Measurements from ENCODE around the gene SIK2. TPM values are rescaled to one million over a fixed set of nuclear protein-coding genes. Genes with fewer than 3 reads are reported as not detected.

SIK2 gene
- total and polyA plus RNA-seq, 11 donors, result 4.1 to 45.8 (median 27.5) TPM

- DNase-seq (no peak), ATAC-seq (no peak)
- no peaks in the 10 kb centered on the region for H3K27me3 ChIP-seq
- 91 to 95% (median 94%) methylated on average over 1 of the region's 1 CpG for WGBS, 4 donors
- H3K36me3 ChIP-seq, result peaks cover 0 to 28% (median 20%) of the 10 kb centered on the region in 9 donors
- TF ChIP-seq POLR2A (IDR thresholded peaks at IDR 0.05), result no peak
- no peak for TF ChIP-seq CTCF (IDR thresholded peaks at IDR 0.05)
- H3K4me3 ChIP-seq, result no peak overlapping the region
- H3K4me1 ChIP-seq, result peaks cover 0 to 8% (median 4%) of the 10 kb centered on the region in 12 donors
- no peak overlapping the region for H3K27ac ChIP-seq
- intact Hi-C loops (cut with DNase I), result no loop called here
- no peaks in the 10 kb centered on the region for H3K9me3 ChIP-seq
These were observed 66.7 kb downstream of the SIK2 start for GRCh38 chr11:111668980-111669379.

- 67 to 100% (median 98%) methylated on average over 1 of the region's 1 CpG for WGBS, 4 donors
- TF ChIP-seq POLR2A (IDR thresholded peaks at IDR 0.05) (no peak), CTCF (IDR thresholded peaks at IDR 0.05) (no peak)
- H3K36me3 ChIP-seq, result peaks cover 0 to 45% (median 24%) of the 10 kb centered on the region in 9 donors
- ATAC-seq (no peak), DNase-seq (no peak)
- no peaks in the 10 kb centered on the region for H3K27me3 ChIP-seq
- intact Hi-C loops (cut with DNase I), result loop anchor here in 2 of 10 donors (5.0 to 10.0 kb wide), 2 partner anchors 39 to 47 kb away; no protein-coding TSS in a partner anchor
- H3K4me3 ChIP-seq, result no peak overlapping the region
- no peak overlapping the region for H3K27ac ChIP-seq
- H3K9me3 ChIP-seq, result no peaks in the 10 kb centered on the region
- peaks cover 0 to 4% (median 0%) of the 10 kb centered on the region in 12 donors for H3K4me1 ChIP-seq
These were observed 69.1 kb downstream of the SIK2 start for GRCh38 chr11:111671383-111671782.

GRCh38 chr11:111672949-111673348 lies 70.7 kb downstream of the SIK2 start:
- no peak overlapping the region for H3K4me3 ChIP-seq
- intact Hi-C loops (cut with DNase I), result loop anchor here in 2 of 10 donors (5.0 to 10.0 kb wide), 2 partner anchors 41 to 48 kb away; no protein-coding TSS in a partner anchor
- no peaks in the 10 kb centered on the region for H3K27me3 ChIP-seq
- H3K4me1 ChIP-seq, result peaks cover 0 to 18% (median 8%) of the 10 kb centered on the region in 12 donors
- no peak overlapping the region for H3K27ac ChIP-seq
- TF ChIP-seq CTCF (IDR thresholded peaks at IDR 0.05), result no peak
- no peak for TF ChIP-seq POLR2A (IDR thresholded peaks at IDR 0.05)
- WGBS, 4 donors, result 94 to 100% (median 99%) methylated on average over 1 of the region's 1 CpG
- ATAC-seq (no peak), DNase-seq (no peak)
- peaks cover 0 to 45% (median 21%) of the 10 kb centered on the region in 9 donors for H3K36me3 ChIP-seq
- H3K9me3 ChIP-seq, result no peaks in the 10 kb centered on the region

- no peak for TF ChIP-seq CTCF (IDR thresholded peaks at IDR 0.05)
- TF ChIP-seq POLR2A (IDR thresholded peaks at IDR 0.05), result no peak
- WGBS, 4 donors, result 93 to 100% (median 98%) methylated on average over 1 of the region's 1 CpG
- Histone ChIP-seq H3K27ac (no peak overlapping the region), H3K4me1 (peaks cover 0 to 24% (median 8%) of the 10 kb centered on the region in 12 donors), H3K36me3 (peaks cover 0 to 45% (median 21%) of the 10 kb centered on the region in 9 donors), H3K4me3 (no peak overlapping the region), H3K27me3 (no peaks in the 10 kb centered on the region), H3K9me3 (no peaks in the 10 kb centered on the region)
- no peak for ATAC-seq
- intact Hi-C loops (cut with DNase I), result loop anchor here in 3 of 10 donors (5.0 to 10.0 kb wide), 3 partner anchors 33 to 50 kb away; no protein-coding TSS in a partner anchor
- DNase-seq, result no peak
These were observed 72.7 kb downstream of the SIK2 start for GRCh38 chr11:111674941-111675340.
